Osteoblast (primary cell): ENCODE results near the gene STK32B. TPM values are rescaled to one million over a fixed set of nuclear protein-coding genes. Genes with fewer than 3 reads are reported as not detected.

ENCODE experiments used
- DNase-seq: peaks from one replicate; pipeline ENCODE4 v3.0.0; 2011; ENCODE audit warnings: low spot score, mixed read lengths; ENCODE audit not compliant: insufficient read length; ENCODE audit errors: missing footprints
- H2AFZ ChIP-seq: 2 replicates; pipeline ENCODE4 v1.6.0; 2011; ENCODE audit warnings: mild to moderate bottlenecking, low read length
- H3K27ac ChIP-seq: 2 replicates; pipeline ENCODE4 v1.5.1; 2011; ENCODE audit warnings: mild to moderate bottlenecking, low read depth, low read length, moderate library complexity
- H3K27me3 ChIP-seq: 2 replicates; pipeline ENCODE4 v1.6.0; 2012; ENCODE audit warnings: mild to moderate bottlenecking, control low read depth, inconsistent platforms, low read length, moderate library complexity; ENCODE audit not compliant: insufficient read depth
- H3K36me3 ChIP-seq: 2 replicates; pipeline ENCODE4 v1.5.1; 2011; ENCODE audit warnings: mild to moderate bottlenecking, low read length, control low read depth, moderate library complexity; ENCODE audit not compliant: insufficient read depth
- H3K4me1 ChIP-seq: 2 replicates; pipeline ENCODE4 v1.5.1; 2011; ENCODE audit warnings: mild to moderate bottlenecking, low read length, control low read depth, moderate library complexity; ENCODE audit not compliant: insufficient read depth
- H3K4me2 ChIP-seq: 2 replicates; pipeline ENCODE4 v1.6.0; 2011; ENCODE audit warnings: mild to moderate bottlenecking, low read length; ENCODE audit not compliant: insufficient read depth
- H3K4me3 ChIP-seq: fragments of 200-600 bp; sonication (generic); 3 replicates; pipeline ENCODE4 v1.5.1; 2012; ENCODE audit warnings: mild to moderate bottlenecking, low read length, inconsistent platforms; ENCODE audit not compliant: insufficient read depth
- H3K79me2 ChIP-seq: 2 replicates; pipeline ENCODE4 v1.6.0; 2012; ENCODE audit warnings: mild to moderate bottlenecking, low read length, control low read depth, inconsistent platforms; ENCODE audit not compliant: insufficient read depth
- H3K9me3 ChIP-seq: 2 replicates; pipeline ENCODE4 v1.5.1; 2011; ENCODE audit warnings: low read depth, low read length, control low read depth
- H4K20me1 ChIP-seq: 2 replicates; pipeline ENCODE4 v1.6.0; 2012; ENCODE audit warnings: mild to moderate bottlenecking, low read length, control low read depth; ENCODE audit not compliant: insufficient read depth
- CTCF ChIP-seq: IDR thresholded peaks from 2 replicates; pipeline ENCODE4 v1.5.1; 2011; ENCODE audit warnings: mild to moderate bottlenecking, low read depth, low read length, moderate library complexity; ENCODE audit errors: extremely low read depth
- total RNA-seq: library from RNA; depleted of rRNA; stranded (reverse); fragments of >200 nt; gene quantifications from 2 replicates; pipeline ENCODE4 v1.2.3, GENCODE V29; 2012

STK32B gene
- total RNA-seq, 1 donor: 1.1 TPM

- no peaks in the 10 kb centered on the region for H3K4me1 ChIP-seq
- no peak overlapping the region for H3K4me3 ChIP-seq
- no peak for DNase-seq
- no peak overlapping the region for H3K4me2 ChIP-seq
- TF ChIP-seq CTCF: no peak
- no peaks in the 10 kb centered on the region for H3K79me2 ChIP-seq
- no peak overlapping the region for H3K27ac ChIP-seq
- H4K20me1 ChIP-seq: no peaks in the 10 kb centered on the region
- H3K9me3 ChIP-seq: no peaks in the 10 kb centered on the region
- no peaks in the 10 kb centered on the region for H3K27me3 ChIP-seq
- H2AFZ ChIP-seq: no peak overlapping the region
- no peaks in the 10 kb centered on the region for H3K36me3 ChIP-seq
These were observed 427.4 kb downstream of the STK32B start for GRCh38 chr4:5478697-5479096.

GRCh38 chr4:5479518-5480060 is 428.3 kb downstream of the STK32B start:
- DNase-seq: no peak
- Histone ChIP-seq H3K36me3 (no peaks in the 10 kb centered on the region), H3K9me3 (no peaks in the 10 kb centered on the region), H3K4me3 (no peak overlapping the region), H2AFZ (no peak overlapping the region), H3K27ac (no peak overlapping the region), H3K79me2 (no peaks in the 10 kb centered on the region), H3K27me3 (no peaks in the 10 kb centered on the region), H3K4me1 (no peaks in the 10 kb centered on the region), H3K4me2 (no peak overlapping the region), H4K20me1 (no peaks in the 10 kb centered on the region)
- no peak for TF ChIP-seq CTCF

GRCh38 chr4:5488413-5488812 is 437.1 kb downstream of the STK32B start:
- Histone ChIP-seq H3K4me1 (no peaks in the 10 kb centered on the region), H3K9me3 (no peaks in the 10 kb centered on the region), H3K27me3 (no peaks in the 10 kb centered on the region), H4K20me1 (no peaks in the 10 kb centered on the region), H3K4me3 (no peak overlapping the region), H3K27ac (no peak overlapping the region), H3K79me2 (no peaks in the 10 kb centered on the region), H3K36me3 (no peaks in the 10 kb centered on the region), H3K4me2 (no peak overlapping the region), H2AFZ (no peak overlapping the region)
- no peak for TF ChIP-seq CTCF
- DNase-seq: no peak

- no peak overlapping the region for H3K4me3 ChIP-seq
- no peak overlapping the region for H2AFZ ChIP-seq
- no peak overlapping the region for H3K4me2 ChIP-seq
- H3K4me1 ChIP-seq: no peaks in the 10 kb centered on the region
- H4K20me1 ChIP-seq: no peaks in the 10 kb centered on the region
- H3K79me2 ChIP-seq: no peaks in the 10 kb centered on the region
- no peak overlapping the region for H3K27ac ChIP-seq
- DNase-seq: no peak
- no peaks in the 10 kb centered on the region for H3K36me3 ChIP-seq
- H3K27me3 ChIP-seq: no peaks in the 10 kb centered on the region
- no peak for TF ChIP-seq CTCF
- H3K9me3 ChIP-seq: no peaks in the 10 kb centered on the region
These were observed 438.0 kb downstream of the STK32B start for GRCh38 chr4:5489260-5489659.
